Brain microvascular endothelial cell (primary cell): ENCODE measurements around the gene IMPA2.
"Not testable (repeated sequence)": the region's sequence is repeated elsewhere in the genome, so short reads cannot be mapped to it uniquely, and the experiment has no call there.

Experiments
- DNase-seq: peaks from one replicate; pipeline ENCODE4 v3.0.0-alpha.2; 2020
- H3K27ac ChIP-seq: fragments of 250-450 bp; sonication (Bioruptor Pico); 2 replicates; pipeline ENCODE4 v1.5.1; 2020; ENCODE audit warnings: mild to moderate bottlenecking, moderate library complexity
- H3K27me3 ChIP-seq: fragments of 250-450 bp; sonication (Bioruptor Pico); replicated peaks from 2 replicates; pipeline ENCODE4 v1.5.1; 2020; ENCODE audit warnings: mild to moderate bottlenecking
- H3K36me3 ChIP-seq: fragments of 250-450 bp; sonication (Bioruptor Pico); replicated peaks from 2 replicates; pipeline ENCODE4 v1.5.1; 2020; ENCODE audit warnings: mild to moderate bottlenecking
- H3K4me3 ChIP-seq: 2 replicates; pipeline ENCODE4 v1.5.1; 2011; ENCODE audit warnings: low read depth, mild to moderate bottlenecking, control low read depth, low read length, moderate library complexity
- CTCF ChIP-seq: IDR thresholded peaks from 2 replicates; pipeline ENCODE4 v1.5.1; 2011; ENCODE audit warnings: low read depth, mild to moderate bottlenecking, moderate library complexity, low read length, control low read depth, inconsistent platforms; ENCODE audit errors: missing control alignments
- in situ Hi-C: cut with HindIII; loops from 2 replicates; pipeline ENCODE4 v1.10.0; 2017; ENCODE audit warnings: low sequenced_read_pairs, low pct_ligation_motif_present

Gene IMPA2

DNA sequence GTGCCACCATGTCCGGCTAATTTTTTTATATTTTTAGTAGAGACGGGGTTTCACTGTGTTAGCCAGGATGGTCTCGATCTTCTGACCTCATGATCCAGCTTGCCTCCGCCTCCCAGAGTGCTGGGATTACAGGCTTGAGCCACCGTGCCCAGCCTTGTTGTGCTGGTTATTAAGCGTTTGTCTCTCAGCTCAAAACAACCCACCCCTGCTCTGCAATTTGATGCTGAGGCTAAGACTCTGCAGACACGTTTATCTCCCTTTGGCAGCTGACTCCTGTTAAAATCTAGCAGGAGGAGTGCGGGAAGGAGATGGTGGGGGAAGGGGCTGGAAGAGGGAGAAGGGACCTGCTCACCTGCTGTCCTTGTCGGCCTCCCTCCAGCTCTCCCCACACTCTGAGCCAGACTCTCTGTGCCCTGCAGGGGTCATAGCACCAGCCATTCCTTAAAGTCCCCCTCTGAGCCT lies 29.9 kb upstream of the IMPA2 start:
- Histone ChIP-seq H3K27me3 (no peaks in the 10 kb centered on the region), H3K4me3 (no peak overlapping the region), H3K27ac (no peak overlapping the region), H3K36me3 (no peaks in the 10 kb centered on the region)
- DNase-seq = no peak
- TF ChIP-seq CTCF = no peak
- in situ Hi-C loops = no loop called here

- no peaks in the 10 kb centered on the region for H3K27me3 ChIP-seq
- no peak for TF ChIP-seq CTCF
- H3K27ac ChIP-seq = no peak overlapping the region
- H3K36me3 ChIP-seq = no peaks in the 10 kb centered on the region
- DNase-seq = no peak
- in situ Hi-C loops = no loop called here
- H3K4me3 ChIP-seq = no peak overlapping the region
Observed at GRCh38 chr18:11953113-11953512, 28.2 kb upstream of the IMPA2 start.

DNA sequence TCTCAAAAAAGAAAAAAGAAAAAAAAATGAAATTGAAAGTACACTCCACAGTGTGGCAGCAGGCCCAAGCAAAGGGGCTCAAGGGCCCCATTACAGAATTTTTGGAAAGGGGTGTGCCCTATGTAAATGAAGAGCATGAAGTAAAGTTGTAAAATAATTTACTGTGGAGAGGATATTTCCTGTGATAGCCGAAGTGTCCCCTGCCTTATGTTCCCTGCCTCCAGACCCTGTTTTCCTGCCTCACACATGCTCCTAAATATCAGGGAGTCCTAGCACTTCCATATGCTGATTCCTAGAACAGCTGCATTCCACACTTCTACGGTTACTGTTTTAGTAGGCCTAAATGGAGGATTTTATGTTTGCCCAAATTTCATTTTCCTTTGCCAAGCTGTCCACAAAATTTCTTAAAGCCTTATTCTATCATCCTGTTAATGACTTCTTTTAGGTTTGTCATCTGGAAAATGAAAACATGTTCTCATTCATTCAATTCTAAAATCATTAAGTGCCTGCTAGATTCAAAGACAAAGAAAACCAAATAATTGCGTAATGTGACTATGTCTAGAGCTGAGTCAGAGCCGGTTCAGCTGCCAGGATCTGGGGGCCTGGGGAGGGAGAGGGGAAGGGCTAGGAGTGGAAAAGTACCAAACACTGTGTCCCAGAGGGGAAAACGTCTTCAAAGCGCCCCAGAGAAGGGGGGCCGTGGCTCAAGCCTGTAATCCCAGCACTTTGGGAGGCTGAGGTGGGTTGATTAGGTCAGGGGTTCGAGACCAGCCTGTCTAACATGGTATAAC lies 25.9 kb upstream of the IMPA2 start:
- no peaks in the 10 kb centered on the region for H3K36me3 ChIP-seq
- H3K27ac ChIP-seq = peak overlapping the region; percentile 90
- no peak for TF ChIP-seq CTCF
- in situ Hi-C loops = no loop called here
- no peak overlapping the region for H3K4me3 ChIP-seq
- DNase-seq = peak; percentile 83
- H3K27me3 ChIP-seq = no peaks in the 10 kb centered on the region

DNA sequence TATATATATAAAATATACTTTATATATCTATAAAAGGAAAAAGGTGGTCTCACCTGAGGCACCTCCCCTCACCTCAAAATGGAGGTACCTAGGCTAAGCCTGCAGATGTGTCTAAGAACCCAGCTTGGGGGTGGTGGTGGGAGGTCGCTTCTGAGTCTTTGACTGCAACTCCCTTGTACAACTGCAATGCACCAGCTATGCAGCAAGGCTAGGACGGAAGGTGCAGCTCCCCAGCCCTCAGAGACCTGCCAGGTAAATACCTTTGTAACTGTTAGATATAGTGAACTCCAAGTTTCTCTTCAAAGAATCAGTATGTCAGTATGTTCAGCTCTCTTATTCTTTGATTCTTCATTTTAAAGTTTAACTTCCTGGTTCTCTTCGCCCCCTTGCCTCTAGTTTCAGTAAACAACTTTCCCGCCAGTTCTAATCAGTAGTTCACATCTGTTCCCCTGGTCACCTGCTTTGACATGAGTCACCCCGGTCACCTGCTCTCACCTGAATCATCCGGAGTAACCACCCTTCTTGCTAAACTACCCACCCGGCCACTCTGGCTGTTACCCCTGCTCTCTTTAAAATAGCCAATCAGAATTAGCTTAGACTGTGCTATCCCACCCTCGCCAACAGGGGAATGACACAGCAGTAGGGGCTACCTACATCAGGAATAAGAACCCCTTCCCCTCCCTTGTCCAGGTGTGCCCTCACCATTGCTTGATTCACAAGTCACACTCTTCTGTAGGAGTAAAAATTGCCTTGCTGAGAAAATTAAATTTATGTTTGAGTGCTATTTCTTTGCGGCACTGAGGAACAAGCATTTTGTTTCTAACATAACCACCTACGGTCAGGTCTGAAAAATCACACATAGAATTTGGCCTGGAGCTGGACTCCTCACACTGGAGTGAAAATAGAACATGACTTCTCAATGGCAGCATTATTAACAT lies 24.7 kb upstream of the IMPA2 start:
- Histone ChIP-seq H3K36me3 (no peaks in the 10 kb centered on the region), H3K4me3 (no peak overlapping the region), H3K27ac (no peak overlapping the region), H3K27me3 (no peaks in the 10 kb centered on the region)
- TF ChIP-seq CTCF = no peak
- in situ Hi-C loops = no loop called here
- no peak for DNase-seq

DNA sequence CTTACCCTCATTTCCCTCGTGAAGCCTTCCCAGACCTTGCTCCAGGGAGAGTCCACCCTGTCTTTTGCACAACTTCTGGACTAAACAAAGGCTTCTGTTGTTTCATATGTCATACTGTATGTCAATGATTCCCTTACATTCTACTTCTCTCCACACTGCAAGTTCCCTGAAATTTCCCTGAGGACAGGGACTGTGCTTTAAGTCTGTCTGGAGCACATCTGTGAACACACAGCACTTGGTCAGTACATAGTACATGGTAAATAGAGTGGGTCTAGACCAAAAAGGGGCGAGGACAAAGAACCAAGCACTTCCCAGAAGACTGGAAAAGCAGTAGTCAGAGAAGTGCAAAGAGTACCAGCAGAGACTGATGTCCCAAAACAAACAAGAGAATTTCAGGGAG lies 23.7 kb upstream of the IMPA2 start:
- H3K36me3 ChIP-seq = no peaks in the 10 kb centered on the region
- no peak for TF ChIP-seq CTCF
- no peaks in the 10 kb centered on the region for H3K27me3 ChIP-seq
- H3K4me3 ChIP-seq = no peak overlapping the region
- no peak for DNase-seq
- in situ Hi-C loops = no loop called here
- H3K27ac ChIP-seq = no peak overlapping the region

DNA sequence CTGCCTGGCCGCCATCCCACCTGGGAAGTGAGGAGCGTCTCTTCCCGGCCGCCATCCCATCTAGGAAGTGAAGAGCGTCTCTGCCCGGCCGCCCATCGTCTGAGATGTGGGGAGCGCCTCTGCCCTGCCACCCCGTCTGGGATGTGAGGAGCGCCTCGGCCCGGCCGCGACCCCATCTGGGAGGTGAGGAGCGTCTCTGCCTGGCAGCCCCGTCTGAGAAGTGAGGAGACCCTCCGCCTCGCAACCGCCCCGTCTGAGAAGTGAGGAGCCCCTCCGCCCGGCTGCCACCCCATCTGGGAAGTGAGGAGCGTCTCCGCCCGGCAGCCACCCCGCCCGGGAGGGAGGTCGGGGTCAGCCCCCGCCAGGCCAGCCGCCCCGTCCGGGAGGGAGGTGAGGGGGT lies 21.7 kb upstream of the IMPA2 start:
- H3K27me3 ChIP-seq, H3K36me3 ChIP-seq, H3K27ac ChIP-seq, DNase-seq, H3K4me3 ChIP-seq, in situ Hi-C loops: not testable (repeated sequence)
